Sigmoid colon (tissue), 7 donors: ENCODE results near the gene B3GALT4. TPM values are rescaled to one million over a fixed set of nuclear protein-coding genes. Genes with fewer than 3 reads are reported as not detected.
A peak's percentile ranks its signal among the peaks of the same experiment; 100 is the strongest.

Experiments
- DNase-seq: peaks from one replicate; pipeline ENCODE4 v3.0.0-alpha.2; 2019
- H3K27ac ChIP-seq, 4 donors: fragments of 200-600 bp; sonication (generic); one replicate each; pipeline ENCODE4 v1.5.1; 2016 to 2019; ENCODE audit warnings: mild to moderate bottlenecking in 1 of 4
- H3K27me3 ChIP-seq, 3 donors: fragments of 200-600 bp; sonication (generic); one replicate each; pipeline ENCODE4 v1.5.1; 2019; ENCODE audit warnings: mild to moderate bottlenecking in 1 of 3
- H3K36me3 ChIP-seq, 4 donors: fragments of 200-600 bp; sonication (generic); one replicate each; pipeline ENCODE4 v1.5.1; 2016 to 2019
- H3K4me1 ChIP-seq, 4 donors: fragments of 200-600 bp; sonication (generic); one replicate each; pipeline ENCODE4 v1.5.1; 2017 to 2019
- H3K4me3 ChIP-seq, 4 donors: fragments of 200-600 bp; sonication (generic); one replicate each; pipeline ENCODE4 v1.5.1; 2017 to 2019; ENCODE audit warnings: mild to moderate bottlenecking in 2 of 4, moderate library complexity in 1 of 4
- H3K9me3 ChIP-seq, 4 donors: fragments of 200-600 bp in 3 of 4; sonication (generic) in 3 of 4; one replicate each; pipeline versions ENCODE4 v1.5.1 to v1.6.1; 2013 to 2019
- EP300 ChIP-seq, 4 donors: sonication (generic); formaldehyde crosslinking; IDR thresholded peaks; one replicate each; pipeline ENCODE4 v1.6.1; 2017; ENCODE audit warnings: antibody characterized with exemption in 4 of 4
- POLR2A ChIP-seq, 2 donors: fragments of 450-650 bp; IDR thresholded peaks; one replicate each; pipeline ENCODE4 v1.6.1; 2016; ENCODE audit warnings: antibody characterized with exemption in 2 of 2, mild to moderate bottlenecking in 2 of 2, moderate library complexity in 2 of 2
- POLR2AphosphoS5 ChIP-seq, 4 donors: sonication (generic); formaldehyde crosslinking; IDR thresholded peaks; one replicate each; pipeline ENCODE4 v1.6.1; 2017; ENCODE audit warnings: antibody characterized with exemption in 4 of 4
- WGBS, 2 donors: extraction: QIAGEN DNeasy Blood & Tissue Kit; methylation state at CpG; one replicate each; pipeline ENCODE4 v1.1.7; 2013; 5-methylcytosine and 5-hydroxymethylcytosine counted together
- intact Hi-C: fragments of 100-400 bp; cut with DNase I; formaldehyde crosslinking; loops from one replicate; pipeline ENCODE4 v1.15.1; 2023
- polyA plus RNA-seq, 3 donors: library from polyadenylated mRNA; stranded (reverse); fragments of 200-250 nt; gene quantifications; one replicate each; pipeline ENCODE4 v1.2.3, GENCODE V29; 2013
- total RNA-seq, 4 donors: library from RNA; depleted of rRNA; stranded (reverse); fragments of >200 nt; gene quantifications; one replicate each; pipeline ENCODE4 v1.1.0, GENCODE V29; 2016
- TF ChIP-seq, protein P1 (sequence below), 4 experiments: fragments of 450-650 bp in 3 of 4; fragments of 200-600 bp in 1 of 4; IDR thresholded peaks; one replicate each; pipeline ENCODE4 v1.5.1; 2016 to 2019; ENCODE audit warnings: antibody characterized with exemption in 4 of 4, mild to moderate bottlenecking in 3 of 4, moderate library complexity in 2 of 4
- donor health status: healthy with polysubstance abuse.
- donor health status: Bipolar disorder and iron deficiency.
- donor health status: healthy.

B3GALT4 gene
- total and polyA plus RNA-seq, 7 donors = 7.2 to 23.6 (median 19.2) TPM

DNA sequence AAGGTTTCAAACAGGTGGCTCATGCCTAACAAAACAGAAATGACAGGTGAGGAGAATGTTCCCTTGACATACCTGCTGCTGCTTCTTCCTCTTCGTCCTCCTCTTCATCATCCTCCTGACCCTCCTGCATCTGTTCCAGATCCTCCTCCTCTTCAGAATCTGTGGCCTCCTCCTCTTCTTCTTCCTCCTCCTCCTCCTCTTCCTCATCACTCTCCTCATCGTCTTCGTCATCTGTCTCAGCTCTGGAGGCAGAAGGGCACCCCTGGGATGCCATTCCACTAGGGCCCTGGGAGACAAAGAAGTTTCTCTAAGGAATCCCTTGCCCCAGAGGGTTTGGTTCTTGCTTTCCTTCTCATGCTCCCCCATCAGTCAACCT, 43.0 kb downstream of the B3GALT4 start:
- WGBS, 2 donors = 88 to 89% methylated on average over 3 of the region's 3 CpGs
- Histone ChIP-seq H3K4me3 (no peak overlapping the region), H3K36me3 (peaks cover 14 to 30% (median 22%) of the 10 kb centered on the region in 4 donors)

DNA sequence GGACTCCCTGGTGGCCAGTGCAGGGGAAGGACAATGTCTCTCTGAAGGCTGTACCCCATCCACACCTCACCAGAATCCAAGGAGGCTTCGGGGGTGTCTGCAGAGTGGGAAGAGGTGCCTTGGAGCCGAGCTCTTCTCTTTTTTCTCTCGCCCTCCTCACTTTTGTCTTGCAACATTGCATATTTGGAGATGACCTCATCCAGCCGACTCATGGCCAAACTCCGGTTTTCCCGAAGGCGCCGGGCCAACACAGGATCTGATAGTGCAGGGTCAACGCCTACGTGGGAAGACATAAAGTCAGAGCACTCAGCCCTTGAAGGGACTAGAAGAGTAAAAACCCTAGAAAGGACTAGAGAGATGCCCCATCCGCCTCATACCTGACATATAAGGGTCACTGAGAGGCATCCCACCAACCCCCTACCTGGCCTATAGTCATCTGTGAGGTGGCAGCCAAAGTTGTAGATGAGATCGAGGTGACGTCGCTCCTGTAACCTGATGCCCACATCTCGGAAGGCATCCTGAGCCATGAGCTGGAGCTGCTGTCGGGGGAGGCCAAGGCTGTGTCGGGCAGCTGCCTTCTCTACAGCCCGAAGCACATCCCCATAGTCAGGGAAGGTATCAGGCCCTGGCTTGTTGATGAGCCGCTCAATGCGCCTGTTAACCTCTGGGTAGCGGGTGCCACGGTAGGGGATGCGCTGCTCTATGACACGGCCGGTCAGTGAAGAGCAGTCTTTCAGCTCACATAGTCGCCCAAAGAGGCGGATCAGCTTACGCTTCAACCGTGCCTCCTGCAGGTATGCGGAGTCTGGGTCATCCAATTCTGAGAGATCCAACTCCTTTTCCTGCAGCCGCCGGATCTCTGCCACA, 43.6 kb downstream of the B3GALT4 start:
- no peaks in the 10 kb centered on the region for H3K9me3 ChIP-seq
- H3K4me1 ChIP-seq = peaks cover 0 to 70% (median 56%) of the 10 kb centered on the region in 4 donors
- TF ChIP-seq, protein P1, sequence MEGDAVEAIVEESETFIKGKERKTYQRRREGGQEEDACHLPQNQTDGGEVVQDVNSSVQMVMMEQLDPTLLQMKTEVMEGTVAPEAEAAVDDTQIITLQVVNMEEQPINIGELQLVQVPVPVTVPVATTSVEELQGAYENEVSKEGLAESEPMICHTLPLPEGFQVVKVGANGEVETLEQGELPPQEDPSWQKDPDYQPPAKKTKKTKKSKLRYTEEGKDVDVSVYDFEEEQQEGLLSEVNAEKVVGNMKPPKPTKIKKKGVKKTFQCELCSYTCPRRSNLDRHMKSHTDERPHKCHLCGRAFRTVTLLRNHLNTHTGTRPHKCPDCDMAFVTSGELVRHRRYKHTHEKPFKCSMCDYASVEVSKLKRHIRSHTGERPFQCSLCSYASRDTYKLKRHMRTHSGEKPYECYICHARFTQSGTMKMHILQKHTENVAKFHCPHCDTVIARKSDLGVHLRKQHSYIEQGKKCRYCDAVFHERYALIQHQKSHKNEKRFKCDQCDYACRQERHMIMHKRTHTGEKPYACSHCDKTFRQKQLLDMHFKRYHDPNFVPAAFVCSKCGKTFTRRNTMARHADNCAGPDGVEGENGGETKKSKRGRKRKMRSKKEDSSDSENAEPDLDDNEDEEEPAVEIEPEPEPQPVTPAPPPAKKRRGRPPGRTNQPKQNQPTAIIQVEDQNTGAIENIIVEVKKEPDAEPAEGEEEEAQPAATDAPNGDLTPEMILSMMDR (IDR thresholded peaks at IDR 0.05) = no peak
- TF ChIP-seq POLR2AphosphoS5 (IDR thresholded peaks at IDR 0.05) (no peak), POLR2A (IDR thresholded peaks at IDR 0.05) (no peak), EP300 (IDR thresholded peaks at IDR 0.05) (no peak)
- 88 to 90% methylated on average over 32 of the region's 32 CpGs for WGBS, 2 donors
- peak; percentile 82 for DNase-seq
- intact Hi-C loops = no loop called here
- no peak overlapping the region for H3K4me3 ChIP-seq
- peak overlapping the region; percentile 20 to 46 (median 34) for H3K27ac ChIP-seq
- peaks cover 14 to 30% (median 22%) of the 10 kb centered on the region in 4 donors for H3K36me3 ChIP-seq
- no peaks in the 10 kb centered on the region for H3K27me3 ChIP-seq

More for the DNA sequence above, 43.0 kb downstream of the B3GALT4 start:
- Histone ChIP-seq H3K9me3 (no peaks in the 10 kb centered on the region), H3K27ac (peak overlapping the region; percentile 20 to 46 (median 34)), H3K4me1 (peaks cover 0 to 76% (median 62%) of the 10 kb centered on the region in 4 donors), H3K27me3 (no peaks in the 10 kb centered on the region)
- intact Hi-C loops = loop anchor here (5.0 kb wide), 1 partner anchor 107 kb away; no protein-coding TSS in a partner anchor
- DNase-seq = no peak
- TF ChIP-seq, protein P1 (IDR thresholded peaks at IDR 0.05) = no peak
- TF ChIP-seq EP300 (IDR thresholded peaks at IDR 0.05) (no peak), POLR2AphosphoS5 (IDR thresholded peaks at IDR 0.05) (no peak), POLR2A (IDR thresholded peaks at IDR 0.05) (no peak)

DNA sequence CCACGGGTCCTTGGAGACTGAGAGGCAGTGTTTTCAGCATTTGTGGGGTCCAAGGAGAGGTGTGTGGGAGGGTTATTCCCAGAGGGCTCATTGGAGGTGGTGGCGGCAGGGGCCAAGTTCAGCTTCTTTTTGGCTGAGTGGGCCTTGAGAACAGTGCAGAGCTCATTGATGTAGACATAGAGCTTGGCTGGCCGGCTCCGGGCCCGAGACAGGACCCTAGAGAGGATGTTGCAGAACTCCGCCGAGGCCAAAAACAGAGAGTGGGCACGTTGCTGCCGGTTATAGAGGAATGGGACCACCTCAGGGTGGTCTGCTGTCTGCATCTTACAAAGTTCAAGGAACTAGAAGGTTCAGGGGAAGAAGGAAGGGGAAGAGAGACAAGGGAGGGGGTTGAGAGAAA, 44.3 kb downstream of the B3GALT4 start:
- H3K27ac ChIP-seq = peak overlapping the region in 2 of 4 donors; percentile 33 to 86
- intact Hi-C loops = no loop called here
- peaks cover 0 to 65% (median 55%) of the 10 kb centered on the region in 4 donors for H3K4me1 ChIP-seq
- H3K36me3 ChIP-seq = peaks cover 14 to 30% (median 22%) of the 10 kb centered on the region in 4 donors
- no peak for DNase-seq
- no peaks in the 10 kb centered on the region for H3K27me3 ChIP-seq
- H3K4me3 ChIP-seq = peak overlapping the region in 1 of 4 donors; percentile 84
- TF ChIP-seq POLR2A (IDR thresholded peaks at IDR 0.05) (no peak), POLR2AphosphoS5 (IDR thresholded peaks at IDR 0.05) (no peak), EP300 (IDR thresholded peaks at IDR 0.05) (no peak)
- TF ChIP-seq, protein P1 (IDR thresholded peaks at IDR 0.05) = no peak
- H3K9me3 ChIP-seq = no peaks in the 10 kb centered on the region
- WGBS, 2 donors = 85 to 86% methylated on average over 9 of the region's 9 CpGs

DNA sequence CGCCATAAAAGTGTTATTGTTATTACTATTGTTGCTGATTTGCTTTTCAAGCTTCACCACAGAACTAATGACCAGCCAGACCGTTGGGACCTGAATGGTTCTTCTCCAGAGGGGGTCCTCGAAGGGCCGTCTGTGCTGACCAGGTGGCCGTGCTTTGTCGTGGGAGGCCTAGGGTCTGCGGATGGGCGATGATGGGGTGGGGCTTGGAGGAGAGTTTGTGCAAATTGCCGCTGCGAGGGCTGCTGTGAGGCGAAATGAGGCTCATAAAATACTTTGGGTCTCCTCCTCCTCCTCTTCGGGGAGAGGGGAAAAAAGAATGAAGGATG, 46.7 kb downstream of the B3GALT4 start:
- WGBS, 2 donors = 0% methylated on average over 12 of the region's 12 CpGs
- H3K36me3 ChIP-seq = peaks cover 14 to 28% (median 22%) of the 10 kb centered on the region in 4 donors
- peaks cover 0 to 47% (median 40%) of the 10 kb centered on the region in 4 donors for H3K4me1 ChIP-seq
- no peaks in the 10 kb centered on the region for H3K27me3 ChIP-seq
- no peak for TF ChIP-seq EP300 (IDR thresholded peaks at IDR 0.05)
- no peak for TF ChIP-seq POLR2A (IDR thresholded peaks at IDR 0.05)
- TF ChIP-seq, protein P1 (IDR thresholded peaks at IDR 0.05) = no peak
- no peak for TF ChIP-seq POLR2AphosphoS5 (IDR thresholded peaks at IDR 0.05)
- no peaks in the 10 kb centered on the region for H3K9me3 ChIP-seq
- H3K27ac ChIP-seq = peak overlapping the region; percentile 85 to 94 (median 88)
- DNase-seq = no peak
- intact Hi-C loops = no loop called here
- peak overlapping the region; percentile 75 to 84 (median 78) for H3K4me3 ChIP-seq
